ENCODE results near the gene TSC1. TPM values are rescaled to one million over a fixed set of nuclear protein-coding genes. Genes with fewer than 3 reads are reported as not detected.

Gene TSC1
- total RNA-seq, 2 experiments from 2014 or later = 50.0 to 51.9 TPM

GRCh38 chr9:132857031-132857430, 87.4 kb downstream of the TSC1 start:
- H3K36me3 Mint-ChIP-seq (ENCODE audit: low read depth) = no peaks in the 10 kb centered on the region
- no peaks in the 10 kb centered on the region for H3K9me3 ChIP-seq (ENCODE audit: control insufficient read depth in 1 of 2, insufficient read depth in 1 of 2, low read length in 2 of 2)
- H3K27me3 ChIP-seq (ENCODE audit: control insufficient read depth in 1 of 2, insufficient read depth in 2 of 2, low read length in 2 of 2) = peaks cover 0 to 2% of the 10 kb centered on the region in 2 experiments
- H3K4me3 Mint-ChIP-seq = no peak overlapping the region
- H3K27ac Mint-ChIP-seq = no peak overlapping the region
- ChIA-PET CTCF (no interaction called here), POLR2A (no interaction called here)
- no peak for TF ChIP-seq CTCF (IDR thresholded peaks at IDR 0.05)
- no peaks in the 10 kb centered on the region for H3K4me1 ChIP-seq (ENCODE audit: insufficient read depth, low read length)
- no peaks in the 10 kb centered on the region for H3K9me3 Mint-ChIP-seq
- no peaks in the 10 kb centered on the region for H3K27me3 Mint-ChIP-seq
- DNase-seq = no peak
- no peak for ATAC-seq (ENCODE audit: poor library complexity)
- H3K4me1 Mint-ChIP-seq (ENCODE audit: low read depth) = no peaks in the 10 kb centered on the region
- H3K27ac ChIP-seq (ENCODE audit: low read depth in 1 of 2, low read length in 2 of 2) = no peak overlapping the region
- intact Hi-C loops (cut with DNase I, micrococcal nuclease) = no loop called here
- no peaks in the 10 kb centered on the region for H3K36me3 ChIP-seq (ENCODE audit: insufficient read depth, low read length)
- H3K4me3 ChIP-seq (ENCODE audit: low read length) = no peak overlapping the region

GRCh38 chr9:132855904-132856303, 88.5 kb downstream of the TSC1 start:
- intact Hi-C loops (cut with DNase I, micrococcal nuclease) = no loop called here
- H3K27ac Mint-ChIP-seq = no peak overlapping the region
- no peak overlapping the region for H3K27ac ChIP-seq (ENCODE audit: low read depth in 1 of 2, low read length in 2 of 2)
- no peak for DNase-seq
- no peaks in the 10 kb centered on the region for H3K9me3 ChIP-seq (ENCODE audit: control insufficient read depth in 1 of 2, insufficient read depth in 1 of 2, low read length in 2 of 2)
- H3K36me3 ChIP-seq (ENCODE audit: insufficient read depth, low read length) = no peaks in the 10 kb centered on the region
- no peak overlapping the region for H3K4me3 Mint-ChIP-seq
- H3K4me1 ChIP-seq (ENCODE audit: insufficient read depth, low read length) = peaks cover 6% of the 10 kb centered on the region
- ChIA-PET POLR2A (no interaction called here), CTCF (no interaction called here)
- no peak for ATAC-seq (ENCODE audit: poor library complexity)
- no peaks in the 10 kb centered on the region for H3K27me3 Mint-ChIP-seq
- H3K9me3 Mint-ChIP-seq = no peaks in the 10 kb centered on the region
- peaks cover 0 to 2% of the 10 kb centered on the region in 2 experiments for H3K27me3 ChIP-seq (ENCODE audit: control insufficient read depth in 1 of 2, insufficient read depth in 2 of 2, low read length in 2 of 2)
- no peak overlapping the region for H3K4me3 ChIP-seq (ENCODE audit: low read length)
- H3K36me3 Mint-ChIP-seq (ENCODE audit: low read depth) = no peaks in the 10 kb centered on the region
- no peak for TF ChIP-seq CTCF (IDR thresholded peaks at IDR 0.05)
- peaks cover 3% of the 10 kb centered on the region for H3K4me1 Mint-ChIP-seq (ENCODE audit: low read depth)

- no peaks in the 10 kb centered on the region for H3K9me3 ChIP-seq (ENCODE audit: control insufficient read depth in 1 of 2, insufficient read depth in 1 of 2, low read length in 2 of 2)
- POLR2A ChIA-PET = interaction anchor here (0.6 kb wide), 1 partner anchor 90 kb away, joined by 4 read pairs; no protein-coding TSS in a partner anchor
- H3K9me3 Mint-ChIP-seq = no peaks in the 10 kb centered on the region
- H3K36me3 Mint-ChIP-seq (ENCODE audit: low read depth) = no peaks in the 10 kb centered on the region
- H3K4me3 Mint-ChIP-seq = no peak overlapping the region
- H3K27me3 ChIP-seq (ENCODE audit: control insufficient read depth in 1 of 2, insufficient read depth in 2 of 2, low read length in 2 of 2) = peaks cover 0 to 2% of the 10 kb centered on the region in 2 experiments
- TF ChIP-seq CTCF (IDR thresholded peaks at IDR 0.05) = no peak
- H3K27ac ChIP-seq (ENCODE audit: low read depth in 1 of 2, low read length in 2 of 2) = no peak overlapping the region
- no peak for DNase-seq
- H3K4me1 Mint-ChIP-seq (ENCODE audit: low read depth) = peaks cover 8% of the 10 kb centered on the region
- H3K4me3 ChIP-seq (ENCODE audit: low read length) = no peak overlapping the region
- H3K4me1 ChIP-seq (ENCODE audit: insufficient read depth, low read length) = peaks cover 7% of the 10 kb centered on the region
- no peak overlapping the region for H3K27ac Mint-ChIP-seq
- H3K36me3 ChIP-seq (ENCODE audit: insufficient read depth, low read length) = no peaks in the 10 kb centered on the region
- CTCF ChIA-PET = no interaction called here
- intact Hi-C loops (cut with DNase I, micrococcal nuclease) = no loop called here
- no peaks in the 10 kb centered on the region for H3K27me3 Mint-ChIP-seq
- no peak for ATAC-seq (ENCODE audit: poor library complexity)
These were observed 89.6 kb downstream of the TSC1 start for GRCh38 chr9:132854832-132855231.

Data from CD4-positive, alpha-beta T cell (primary cell).